OCI-LY7 (cell line): ENCODE results near the gene LARGE1.

ENCODE experiments used
- EZH2phosphoT487 ChIP-seq: fragments of 200-600 bp; sonication (generic); IDR thresholded peaks from 2 replicates; pipeline ENCODE4 v1.6.1; 2018; ENCODE audit warnings: low read depth, borderline replicate concordance, mild to moderate bottlenecking, mixed run types, antibody characterized with exemption, low read length, moderate library complexity, mixed read lengths
- TF ChIP-seq, protein P1 (sequence below): fragments of 200-600 bp; sonication (generic); conservative IDR thresholded peaks from 2 replicates; pipeline ENCODE4 v1.5.1; 2014; ENCODE audit warnings: mild to moderate bottlenecking, antibody characterized with exemption, low read length, moderate library complexity, mixed read lengths

DNA sequence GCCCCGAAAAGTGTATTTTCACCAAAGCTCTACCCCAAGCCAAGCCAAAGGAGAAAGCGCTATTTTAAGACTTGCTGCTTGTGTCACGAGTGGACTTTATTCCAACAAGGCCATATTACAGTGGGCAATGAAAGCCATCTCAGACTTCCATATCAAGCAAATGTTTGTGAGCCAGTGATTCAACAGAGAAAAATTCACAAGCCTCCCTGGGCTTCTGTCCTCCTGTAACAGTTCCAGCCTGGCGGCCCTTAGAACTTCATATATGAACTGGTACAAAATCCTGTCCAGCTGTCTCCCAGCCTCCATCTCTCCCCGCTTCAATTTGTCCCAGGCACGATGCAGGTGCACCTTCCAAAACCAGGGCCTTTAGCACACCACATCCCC, 11.2 kb downstream of the LARGE1 start:
- TF ChIP-seq, protein P1, sequence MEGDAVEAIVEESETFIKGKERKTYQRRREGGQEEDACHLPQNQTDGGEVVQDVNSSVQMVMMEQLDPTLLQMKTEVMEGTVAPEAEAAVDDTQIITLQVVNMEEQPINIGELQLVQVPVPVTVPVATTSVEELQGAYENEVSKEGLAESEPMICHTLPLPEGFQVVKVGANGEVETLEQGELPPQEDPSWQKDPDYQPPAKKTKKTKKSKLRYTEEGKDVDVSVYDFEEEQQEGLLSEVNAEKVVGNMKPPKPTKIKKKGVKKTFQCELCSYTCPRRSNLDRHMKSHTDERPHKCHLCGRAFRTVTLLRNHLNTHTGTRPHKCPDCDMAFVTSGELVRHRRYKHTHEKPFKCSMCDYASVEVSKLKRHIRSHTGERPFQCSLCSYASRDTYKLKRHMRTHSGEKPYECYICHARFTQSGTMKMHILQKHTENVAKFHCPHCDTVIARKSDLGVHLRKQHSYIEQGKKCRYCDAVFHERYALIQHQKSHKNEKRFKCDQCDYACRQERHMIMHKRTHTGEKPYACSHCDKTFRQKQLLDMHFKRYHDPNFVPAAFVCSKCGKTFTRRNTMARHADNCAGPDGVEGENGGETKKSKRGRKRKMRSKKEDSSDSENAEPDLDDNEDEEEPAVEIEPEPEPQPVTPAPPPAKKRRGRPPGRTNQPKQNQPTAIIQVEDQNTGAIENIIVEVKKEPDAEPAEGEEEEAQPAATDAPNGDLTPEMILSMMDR = no peak
- no peak for TF ChIP-seq EZH2phosphoT487
